T-helper 1 cell (primary cell): ENCODE data around the gene JOSD1.

ENCODE experiments used
- DNase-seq, 5 donors: peaks; one replicate each; pipeline ENCODE4 v3.0.0-alpha.2; 2012 to 2020
- total RNA-seq, 4 donors: gene quantifications; one replicate each; lab custom pipeline; 2026; lab: John Stamatoyannopoulos, UW

The JOSD1 gene
- total RNA-seq = 202 to 459 (median 248) reads per million in 4 donors

GRCh38 chr22:38700789-38701628 lies at the start of gene JOSD1:
Gene JOSD1, minus strand, starts transcription at chr22:38700943. Its CDS starts 956 bp downstream, at chr22:38699987.
- DNase-seq = peak; percentile 95 to 99 (median 97)

- no peak for DNase-seq
Measured at GRCh38 chr22:38750104-38750503, 49.4 kb upstream of the JOSD1 start.

- DNase-seq = no peak
Measured at GRCh38 chr22:38748487-38749136, 47.9 kb upstream of the JOSD1 start.

- no peak for DNase-seq
Measured at GRCh38 chr22:38745676-38746460, 45.1 kb upstream of the JOSD1 start.

GRCh38 chr22:38744981-38745380 lies 44.2 kb upstream of the JOSD1 start:
- no peak for DNase-seq

GRCh38 chr22:38742176-38742942 lies 41.6 kb upstream of the JOSD1 start:
- no peak for DNase-seq

GRCh38 chr22:38741576-38741975 lies 40.8 kb upstream of the JOSD1 start:
- DNase-seq = no peak

GRCh38 chr22:38741166-38741565 lies 40.4 kb upstream of the JOSD1 start:
- DNase-seq = no peak

- no peak for DNase-seq
Measured at GRCh38 chr22:38740754-38741153, 40.0 kb upstream of the JOSD1 start.

GRCh38 chr22:38740116-38740723 lies 39.5 kb upstream of the JOSD1 start:
- no peak for DNase-seq

- DNase-seq = no peak
Measured at GRCh38 chr22:38739300-38740055, 38.7 kb upstream of the JOSD1 start.

GRCh38 chr22:38738475-38739070 lies 37.8 kb upstream of the JOSD1 start:
- no peak for DNase-seq

- no peak for DNase-seq
Measured at GRCh38 chr22:38737302-38738060, 36.7 kb upstream of the JOSD1 start.

- no peak for DNase-seq
Measured at GRCh38 chr22:38736257-38736570, 35.5 kb upstream of the JOSD1 start.

- no peak for DNase-seq
Measured at GRCh38 chr22:38735465-38736256, 34.9 kb upstream of the JOSD1 start.

- DNase-seq = no peak
Measured at GRCh38 chr22:38735126-38735464, 34.4 kb upstream of the JOSD1 start.

GRCh38 chr22:38734421-38735100 lies 33.8 kb upstream of the JOSD1 start:
- no peak for DNase-seq

GRCh38 chr22:38733724-38734381 lies 33.1 kb upstream of the JOSD1 start:
- DNase-seq = no peak
